CD14-positive monocyte (primary cell): ENCODE measurements around the gene GALNTL6. TPM values are rescaled to one million over a fixed set of nuclear protein-coding genes. Genes with fewer than 3 reads are reported as not detected.

Source experiments
- DNase-seq, 3 donors: peaks; one replicate each; pipeline ENCODE4 v3.0.0-alpha.2; 2011 to 2022
- H2AFZ ChIP-seq: 2 replicates; pipeline ENCODE4 v1.6.0; 2012; ENCODE audit warnings: mild to moderate bottlenecking, low read depth, low read length, inconsistent platforms; ENCODE audit not compliant: insufficient read depth, poor library complexity, severe bottlenecking
- H3K27ac ChIP-seq, 2 donors: 1 replicate in 1 of 2; 2 replicates in 1 of 2; pipeline ENCODE4 v1.5.1; 2012 to 2013; ENCODE audit warnings: low read length in 2 of 2, control low read depth in 1 of 2, inconsistent platforms in 1 of 2, low read depth in 1 of 2, mild to moderate bottlenecking in 1 of 2
- H3K27me3 ChIP-seq, 2 donors: one replicate each; pipeline versions ENCODE4 v1.6.0 to v1.6.1; 2011 to 2013; ENCODE audit warnings: low read length in 2 of 2; ENCODE audit not compliant: control insufficient read depth in 2 of 2, insufficient read depth in 2 of 2
- H3K36me3 ChIP-seq, 2 donors: replicated peaks in 1 of 2; 1 replicate in 1 of 2; 2 replicates in 1 of 2; pipeline versions ENCODE4 v1.5.1 to v1.6.1; 2012 to 2013; ENCODE audit warnings: low read length in 2 of 2, control low read depth in 1 of 2, inconsistent platforms in 1 of 2, mild to moderate bottlenecking in 1 of 2; ENCODE audit not compliant: insufficient read depth in 2 of 2, control insufficient read depth in 1 of 2
- H3K4me1 ChIP-seq, 2 donors: 1 replicate in 1 of 2; 2 replicates in 1 of 2; pipeline versions ENCODE4 v1.5.1 to v1.6.1; 2012 to 2013; ENCODE audit warnings: low read length in 2 of 2, control low read depth in 1 of 2, inconsistent platforms in 1 of 2, mild to moderate bottlenecking in 1 of 2, moderate library complexity in 1 of 2; ENCODE audit not compliant: insufficient read depth in 2 of 2, control insufficient read depth in 1 of 2
- H3K4me2 ChIP-seq: replicated peaks from 2 replicates; pipeline ENCODE3; 2012; ENCODE audit warnings: low read length, moderate library complexity, mild to moderate bottlenecking; ENCODE audit not compliant: poor library complexity, severe bottlenecking; ENCODE audit errors: extremely low read depth
- H3K4me3 ChIP-seq, 3 experiments: fragments of 200-600 bp in 1 of 3; sonication (generic) in 1 of 3; replicated peaks in 1 of 3; 1 replicate in 2 of 3; 2 replicates in 1 of 3; pipeline ENCODE4 v1.5.1; 2011 to 2013; ENCODE audit warnings: low read length in 3 of 3, mild to moderate bottlenecking in 3 of 3, control low read depth in 2 of 3, low read depth in 2 of 3, inconsistent platforms in 1 of 3, moderate library complexity in 1 of 3
- H3K79me2 ChIP-seq: 2 replicates; pipeline ENCODE4 v1.6.0; 2012; ENCODE audit warnings: mild to moderate bottlenecking, control low read depth, inconsistent platforms, low read length, moderate library complexity; ENCODE audit not compliant: insufficient read depth
- H3K9ac ChIP-seq: 2 replicates; pipeline ENCODE4 v1.6.0; 2017; ENCODE audit warnings: low read length, mild to moderate bottlenecking; ENCODE audit not compliant: insufficient read depth, poor library complexity, severe bottlenecking
- H3K9me3 ChIP-seq, 2 donors: replicated peaks in 1 of 2; 1 replicate in 1 of 2; 2 replicates in 1 of 2; pipeline versions ENCODE4 v1.5.1 to v1.6.1; 2012 to 2013; ENCODE audit warnings: low read length in 2 of 2, control low read depth in 1 of 2; ENCODE audit not compliant: control insufficient read depth in 1 of 2, insufficient read depth in 1 of 2
- H4K20me1 ChIP-seq: 2 replicates; pipeline ENCODE4 v1.6.0; 2012; ENCODE audit warnings: mild to moderate bottlenecking, low read length, control low read depth, moderate library complexity; ENCODE audit not compliant: insufficient read depth
- H3K27ac Mint-ChIP-seq, 7 donors: one replicate each; pipeline ENCODE4 v1.8.0; 2020; ENCODE audit warnings: mild to moderate bottlenecking in 7 of 7, mixed read lengths in 7 of 7, moderate library complexity in 6 of 7, inconsistent platforms in 2 of 7
- H3K27me3 Mint-ChIP-seq, 3 donors: one replicate each; pipeline ENCODE4 v1.8.0; 2021 to 2022; ENCODE audit warnings: low read depth in 3 of 3, mild to moderate bottlenecking in 3 of 3, mixed read lengths in 3 of 3, moderate library complexity in 3 of 3, inconsistent platforms in 1 of 3
- H3K36me3 Mint-ChIP-seq, 2 donors: one replicate each; pipeline ENCODE4 v1.8.0; 2020; ENCODE audit warnings: mixed read lengths in 2 of 2, inconsistent platforms in 1 of 2, mild to moderate bottlenecking in 1 of 2
- H3K4me1 Mint-ChIP-seq: one replicate; pipeline ENCODE4 v1.8.0; 2020; ENCODE audit warnings: mild to moderate bottlenecking, mixed read lengths
- H3K4me3 Mint-ChIP-seq, 2 donors: one replicate each; pipeline ENCODE4 v1.8.0; 2020; ENCODE audit warnings: mild to moderate bottlenecking in 2 of 2, mixed read lengths in 2 of 2, moderate library complexity in 1 of 2
- H3K9me3 Mint-ChIP-seq, 7 donors: one replicate each; pipeline ENCODE4 v1.8.0; 2020 to 2022; ENCODE audit warnings: mixed read lengths in 7 of 7, mild to moderate bottlenecking in 6 of 7, moderate library complexity in 6 of 7, inconsistent platforms in 2 of 7
- WGBS: methylation state at CpG from one replicate; pipeline ENCODE4 v1.1.5; 2013; ENCODE audit warnings: missing lambda C conversion rate; ENCODE audit not compliant: insufficient coverage; 5-methylcytosine and 5-hydroxymethylcytosine counted together
- intact Hi-C, 2 donors: fragments of 100-400 bp; cut with micrococcal nuclease; formaldehyde crosslinking; loops; one replicate each; pipeline versions ENCODE4 v1.15.0 to v1.15.1; 2023
- polyA plus RNA-seq, 3 donors: library from polyadenylated mRNA; depleted of rRNA in 1 of 3; unstranded in 2 of 3; stranded (reverse) in 1 of 3; fragments of 300-500 nt in 2 of 3; fragments of >200 nt in 1 of 3; fragmentation: Illumina TruSeq in 2 of 3; gene quantifications; 1 replicate in 2 of 3; 2 replicates in 1 of 3; pipeline ENCODE4 v1.2.3, GENCODE V29; 2012 to 2021
- TF ChIP-seq, protein P1 (sequence below): fragments of 200-600 bp; IDR thresholded peaks from one replicate; pipeline ENCODE4 v1.8.0; 2022; ENCODE audit warnings: antibody characterized with exemption, mild to moderate bottlenecking

GALNTL6 gene
- polyA plus RNA-seq, 3 donors = 0.05 TPM; not detected in 2

DNA sequence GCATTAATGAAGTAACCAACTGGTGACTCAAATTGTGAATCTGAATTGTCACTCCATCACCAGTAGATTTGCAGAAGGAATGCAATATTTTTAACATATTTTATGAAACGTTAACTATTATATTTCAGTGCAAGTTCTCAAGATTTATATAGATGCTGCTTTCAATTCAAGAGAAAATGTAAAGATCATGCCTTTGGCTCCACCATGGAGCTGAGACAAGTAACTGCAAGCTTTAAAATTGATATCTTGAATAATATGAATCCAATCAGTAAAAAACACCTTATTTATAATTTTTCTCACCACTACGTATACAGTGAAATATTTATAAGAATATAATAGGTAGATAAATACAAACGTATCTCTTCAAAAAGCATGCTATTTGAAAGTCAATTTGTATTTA, 27.8 kb upstream of the GALNTL6 start:
- Mint-ChIP-seq H3K9me3 (peaks cover 1 to 11% (median 8%) of the 10 kb centered on the region in 7 donors), H3K27ac (no peak overlapping the region), H3K4me1 (no peaks in the 10 kb centered on the region), H3K4me3 (no peak overlapping the region), H3K27me3 (peaks cover 0 to 1% (median 0%) of the 10 kb centered on the region in 3 donors), H3K36me3 (no peaks in the 10 kb centered on the region)
- DNase-seq = no peak
- no peak overlapping the region for H3K27ac ChIP-seq
- H3K36me3 ChIP-seq = no peaks in the 10 kb centered on the region
- H3K9ac ChIP-seq = no peak overlapping the region
- intact Hi-C loops = no loop called here
- no peaks in the 10 kb centered on the region for H3K27me3 ChIP-seq
- no peaks in the 10 kb centered on the region for H3K79me2 ChIP-seq
- no peak overlapping the region for H3K4me2 ChIP-seq
- no peaks in the 10 kb centered on the region for H4K20me1 ChIP-seq
- H3K9me3 ChIP-seq = peaks cover 9 to 11% of the 10 kb centered on the region in 2 donors
- H2AFZ ChIP-seq = no peak overlapping the region
- no peak overlapping the region for H3K4me3 ChIP-seq
- WGBS = no CpG with 5 or more reads among the region's 3 CpGs
- H3K4me1 ChIP-seq = no peaks in the 10 kb centered on the region
- TF ChIP-seq, protein P1, sequence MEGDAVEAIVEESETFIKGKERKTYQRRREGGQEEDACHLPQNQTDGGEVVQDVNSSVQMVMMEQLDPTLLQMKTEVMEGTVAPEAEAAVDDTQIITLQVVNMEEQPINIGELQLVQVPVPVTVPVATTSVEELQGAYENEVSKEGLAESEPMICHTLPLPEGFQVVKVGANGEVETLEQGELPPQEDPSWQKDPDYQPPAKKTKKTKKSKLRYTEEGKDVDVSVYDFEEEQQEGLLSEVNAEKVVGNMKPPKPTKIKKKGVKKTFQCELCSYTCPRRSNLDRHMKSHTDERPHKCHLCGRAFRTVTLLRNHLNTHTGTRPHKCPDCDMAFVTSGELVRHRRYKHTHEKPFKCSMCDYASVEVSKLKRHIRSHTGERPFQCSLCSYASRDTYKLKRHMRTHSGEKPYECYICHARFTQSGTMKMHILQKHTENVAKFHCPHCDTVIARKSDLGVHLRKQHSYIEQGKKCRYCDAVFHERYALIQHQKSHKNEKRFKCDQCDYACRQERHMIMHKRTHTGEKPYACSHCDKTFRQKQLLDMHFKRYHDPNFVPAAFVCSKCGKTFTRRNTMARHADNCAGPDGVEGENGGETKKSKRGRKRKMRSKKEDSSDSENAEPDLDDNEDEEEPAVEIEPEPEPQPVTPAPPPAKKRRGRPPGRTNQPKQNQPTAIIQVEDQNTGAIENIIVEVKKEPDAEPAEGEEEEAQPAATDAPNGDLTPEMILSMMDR = no peak

DNA sequence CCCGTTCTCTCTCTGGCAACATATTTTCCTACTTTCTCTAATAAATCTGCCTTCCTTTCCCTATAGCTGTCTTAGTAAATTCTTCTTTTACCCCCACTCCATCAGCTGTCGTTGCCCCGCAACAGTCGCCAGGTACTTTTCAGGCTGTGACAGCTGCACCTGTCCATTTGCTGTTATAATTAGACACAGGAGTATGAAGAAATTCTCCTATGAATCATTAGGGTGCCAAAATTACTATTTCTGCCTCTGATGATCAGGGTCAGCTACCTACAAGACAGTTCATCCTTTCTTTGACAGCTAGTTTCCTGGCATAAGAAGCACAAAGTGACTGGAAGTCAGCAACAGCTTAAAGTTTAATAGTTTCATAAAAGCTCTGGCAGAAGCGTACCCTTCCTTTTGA, 19.5 kb upstream of the GALNTL6 start:
- H2AFZ ChIP-seq = no peak overlapping the region
- TF ChIP-seq, protein P1 = no peak
- WGBS = 73% methylated on average over 2 of the region's 5 CpGs
- H3K27me3 ChIP-seq = no peaks in the 10 kb centered on the region
- no peak overlapping the region for H3K4me2 ChIP-seq
- H3K27ac ChIP-seq = no peak overlapping the region
- H4K20me1 ChIP-seq = no peaks in the 10 kb centered on the region
- H3K27me3 Mint-ChIP-seq = no peaks in the 10 kb centered on the region
- no peak overlapping the region for H3K4me3 ChIP-seq
- no peaks in the 10 kb centered on the region for H3K36me3 Mint-ChIP-seq
- H3K36me3 ChIP-seq = no peaks in the 10 kb centered on the region
- no peak overlapping the region for H3K27ac Mint-ChIP-seq
- intact Hi-C loops = no loop called here
- H3K9me3 Mint-ChIP-seq = peaks cover 0 to 9% (median 2%) of the 10 kb centered on the region in 7 donors
- no peaks in the 10 kb centered on the region for H3K9me3 ChIP-seq
- DNase-seq = no peak
- no peak overlapping the region for H3K9ac ChIP-seq
- no peaks in the 10 kb centered on the region for H3K4me1 ChIP-seq
- no peaks in the 10 kb centered on the region for H3K4me1 Mint-ChIP-seq
- no peak overlapping the region for H3K4me3 Mint-ChIP-seq
- no peaks in the 10 kb centered on the region for H3K79me2 ChIP-seq
